CD1c-positive myeloid dendritic cell (primary cell): ENCODE measurements around the gene ADAMTS16.

Experiments used
- DNase-seq: peaks from one replicate; pipeline ENCODE4 v3.0.0-alpha.2; 2016; ENCODE audit errors: extremely low spot score

The ADAMTS16 gene

GRCh38 chr5:5287419-5287818 is 147.3 kb downstream of the ADAMTS16 start:
- DNase-seq = no peak

- DNase-seq = no peak
Measured at GRCh38 chr5:5288201-5288600, 148.1 kb downstream of the ADAMTS16 start.

GRCh38 chr5:5289537-5289936 is 149.4 kb downstream of the ADAMTS16 start:
- no peak for DNase-seq

- no peak for DNase-seq
Measured at GRCh38 chr5:5290674-5291334, 150.7 kb downstream of the ADAMTS16 start.

GRCh38 chr5:5291357-5291756 is 151.2 kb downstream of the ADAMTS16 start:
- no peak for DNase-seq

GRCh38 chr5:5293029-5293428 is 152.9 kb downstream of the ADAMTS16 start:
- no peak for DNase-seq

- DNase-seq = no peak
Measured at GRCh38 chr5:5294429-5294828, 154.3 kb downstream of the ADAMTS16 start.

GRCh38 chr5:5295351-5295750 is 155.2 kb downstream of the ADAMTS16 start:
- no peak for DNase-seq

- no peak for DNase-seq
Measured at GRCh38 chr5:5296051-5296450, 155.9 kb downstream of the ADAMTS16 start.

GRCh38 chr5:5297432-5298067 is 157.4 kb downstream of the ADAMTS16 start:
- DNase-seq = no peak

GRCh38 chr5:5298068-5298633 is 158.0 kb downstream of the ADAMTS16 start:
- no peak for DNase-seq

GRCh38 chr5:5298841-5299541 is 158.9 kb downstream of the ADAMTS16 start:
- no peak for DNase-seq

- no peak for DNase-seq
Measured at GRCh38 chr5:5301176-5301575, 161.0 kb downstream of the ADAMTS16 start.

- DNase-seq = no peak
Measured at GRCh38 chr5:5302201-5302600, 162.1 kb downstream of the ADAMTS16 start.

- no peak for DNase-seq
Measured at GRCh38 chr5:5303242-5303641, 163.1 kb downstream of the ADAMTS16 start.

- DNase-seq = no peak
Measured at GRCh38 chr5:5304361-5305020, 164.4 kb downstream of the ADAMTS16 start.

GRCh38 chr5:5306696-5307095 is 166.6 kb downstream of the ADAMTS16 start:
- no peak for DNase-seq

- DNase-seq = no peak
Measured at GRCh38 chr5:5308319-5308718, 168.2 kb downstream of the ADAMTS16 start.

GRCh38 chr5:5309645-5310044 is 169.5 kb downstream of the ADAMTS16 start:
- no peak for DNase-seq

- DNase-seq = no peak
Measured at GRCh38 chr5:5313101-5313635, 173.0 kb downstream of the ADAMTS16 start.

- no peak for DNase-seq
Measured at GRCh38 chr5:5314166-5314565, 174.0 kb downstream of the ADAMTS16 start.

GRCh38 chr5:5314626-5315025 is 174.5 kb downstream of the ADAMTS16 start:
- no peak for DNase-seq
